T-helper 1 cell treated with Interleukin-12 subunit alpha and Interleukin-12 subunit beta and Interleukin-4 antibody, amounts not matched to agents 30 ng/mL and 1 ng/mL, for 36 hours (primary cell): ENCODE results near the gene MARS1. TPM values are rescaled to one million over a fixed set of nuclear protein-coding genes. Genes with fewer than 3 reads are reported as not detected.
"Not testable (repeated sequence)": the region's sequence is repeated elsewhere in the genome, so short reads cannot be mapped to it uniquely, and the experiment has no call there.

Source experiments
- intact Hi-C: fragments of 100-400 bp; cut with micrococcal nuclease; formaldehyde crosslinking; loops from one replicate; pipeline ENCODE4 v1.15.1; 2024
- total RNA-seq: library from RNA; stranded (reverse); gene quantifications from 2 replicates; pipeline ENCODE4 v1.2.3, GENCODE V29; 2022

The MARS1 gene
- 224 TPM in 2 replicates for total RNA-seq

GRCh38 chr12:57487597-57488401, at the start of gene MARS1:
MARS1 (plus strand) TSS chr12:57488068; CDS start chr12:57488091, 23 bp downstream.
- intact Hi-C loops: loop anchor here (1.0 to 2.0 kb wide), 6 partner anchors 9 to 206 kb away; partner anchors contain the start of genes DCTN2, DDIT3, GLI1 and R3HDM2

- intact Hi-C loops: no loop called here
Observed at GRCh38 chr12:57438400-57438799, 49.5 kb upstream of the MARS1 start.

DNA sequence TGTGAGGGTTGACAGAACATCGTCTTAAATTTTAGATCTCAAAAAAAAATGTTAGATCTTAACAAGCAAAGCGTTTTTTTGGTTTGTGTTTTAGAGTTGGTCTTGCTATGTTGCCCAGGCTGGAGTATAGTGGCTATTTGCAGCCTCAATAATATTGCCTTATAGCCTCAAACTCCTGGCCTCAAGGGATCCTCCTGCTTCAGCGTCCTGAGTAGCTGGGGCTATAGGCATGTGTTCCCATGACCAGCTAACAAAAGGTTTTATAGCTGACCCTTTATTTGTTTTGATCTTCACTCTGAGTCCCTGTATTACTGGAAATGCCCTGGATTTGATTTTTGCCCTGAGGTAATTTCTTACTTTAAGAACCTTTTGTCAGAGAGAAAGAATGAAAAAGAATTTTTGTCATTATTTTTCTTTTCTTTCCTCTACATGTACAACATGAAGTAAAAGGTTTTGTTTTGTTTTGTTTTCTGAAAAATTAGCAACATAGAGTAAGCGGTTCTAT, 48.1 kb upstream of the MARS1 start:
- intact Hi-C loops: no loop called here

DNA sequence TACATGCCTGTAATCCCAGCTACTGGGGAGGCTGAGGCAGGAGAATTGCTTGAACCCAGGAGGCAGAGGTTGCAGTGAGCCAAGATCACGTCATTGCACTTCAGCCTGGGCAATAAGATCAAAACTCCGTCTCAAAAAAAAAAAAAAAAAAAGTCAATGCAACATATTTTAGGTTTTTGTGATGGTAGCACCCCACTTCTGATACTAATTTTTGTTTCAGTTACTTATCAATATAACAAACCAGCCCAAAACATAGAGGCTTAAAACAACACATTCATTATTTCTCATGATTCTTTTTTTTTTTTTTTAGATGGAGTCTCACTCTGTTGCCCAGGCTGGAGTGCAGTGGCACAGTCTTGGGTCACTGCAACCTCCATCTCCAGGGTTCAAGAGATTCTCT, 46.5 kb upstream of the MARS1 start:
- intact Hi-C loops: not testable (repeated sequence)

- intact Hi-C loops: no loop called here
Observed at GRCh38 chr12:57441846-57442427, 45.9 kb upstream of the MARS1 start.

- intact Hi-C loops: not testable (repeated sequence)
Observed at GRCh38 chr12:57444337-57444736, 43.5 kb upstream of the MARS1 start.

GRCh38 chr12:57444744-57445143, 43.1 kb upstream of the MARS1 start:
- intact Hi-C loops: no loop called here

DNA sequence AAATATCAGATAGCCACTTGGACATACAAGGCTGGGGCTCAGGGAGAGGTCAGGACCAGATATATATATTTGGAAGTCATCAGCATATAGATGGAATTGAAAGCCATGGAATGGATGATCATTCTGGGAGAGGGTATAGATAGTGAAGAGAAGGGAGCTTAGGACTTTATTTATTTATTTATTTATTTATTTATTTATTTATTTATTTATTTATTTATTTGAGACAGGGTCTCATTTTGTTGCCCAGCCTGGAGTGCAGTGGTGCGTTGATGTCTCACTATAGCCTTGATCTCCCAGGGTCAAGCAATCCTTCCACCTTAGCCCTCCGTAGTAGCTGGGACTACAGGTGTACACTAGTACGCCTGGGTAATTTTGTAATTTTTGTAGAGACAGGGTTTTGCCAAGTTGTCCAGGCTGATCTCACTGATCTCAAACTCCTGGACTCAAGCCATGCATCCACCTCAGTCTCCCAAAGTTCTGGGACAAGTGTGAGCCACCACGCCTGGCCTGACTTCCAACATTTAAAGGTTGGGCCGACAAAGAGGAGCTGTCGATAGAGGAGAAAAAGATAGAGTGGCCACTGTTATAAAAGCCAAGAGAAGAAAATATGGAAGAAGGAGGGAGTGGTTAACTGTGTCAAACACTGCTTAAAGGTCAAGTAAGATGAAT, 41.4 kb upstream of the MARS1 start:
- intact Hi-C loops: no loop called here

DNA sequence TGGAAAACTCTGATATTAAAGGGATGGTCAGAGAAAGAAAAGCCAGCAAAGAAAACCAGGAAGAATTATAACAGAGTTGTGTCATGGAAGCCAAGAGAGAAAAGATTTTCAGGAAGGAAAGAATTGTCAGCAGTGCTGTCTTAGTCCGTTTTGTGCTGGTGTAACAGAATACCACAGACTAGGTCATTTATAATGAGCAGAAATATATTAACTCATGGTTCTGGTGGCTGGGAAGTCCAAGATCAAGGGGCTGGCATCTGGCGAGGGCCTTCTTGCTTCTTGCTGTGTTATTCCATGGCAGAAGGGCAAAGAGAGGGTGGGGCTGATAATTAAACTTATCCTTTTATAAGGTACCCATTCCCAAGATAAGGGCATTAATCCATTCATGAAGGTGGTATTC, 39.2 kb upstream of the MARS1 start:
- intact Hi-C loops: no loop called here

DNA sequence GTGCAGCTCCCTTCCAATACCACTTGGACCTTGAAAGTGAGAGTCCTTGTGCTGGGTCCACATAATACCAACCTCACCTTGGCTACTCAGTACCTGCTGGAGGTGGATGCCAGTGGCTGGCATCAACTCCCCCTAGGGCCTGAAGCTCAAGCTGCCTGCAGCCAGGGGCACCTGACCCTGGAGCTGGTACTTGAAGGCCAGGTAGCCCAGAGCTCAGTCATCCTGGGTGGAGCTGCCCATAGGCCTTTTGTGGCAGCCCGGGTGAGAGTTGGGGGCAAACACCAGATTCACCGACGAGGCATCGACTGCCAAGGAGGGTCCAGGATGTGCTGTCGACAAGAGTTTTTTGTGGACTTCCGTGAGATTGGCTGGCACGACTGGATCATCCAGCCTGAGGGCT, 38.5 kb upstream of the MARS1 start:
- intact Hi-C loops: no loop called here

- intact Hi-C loops: no loop called here
Observed at GRCh38 chr12:57450057-57450456, 37.8 kb upstream of the MARS1 start.

DNA sequence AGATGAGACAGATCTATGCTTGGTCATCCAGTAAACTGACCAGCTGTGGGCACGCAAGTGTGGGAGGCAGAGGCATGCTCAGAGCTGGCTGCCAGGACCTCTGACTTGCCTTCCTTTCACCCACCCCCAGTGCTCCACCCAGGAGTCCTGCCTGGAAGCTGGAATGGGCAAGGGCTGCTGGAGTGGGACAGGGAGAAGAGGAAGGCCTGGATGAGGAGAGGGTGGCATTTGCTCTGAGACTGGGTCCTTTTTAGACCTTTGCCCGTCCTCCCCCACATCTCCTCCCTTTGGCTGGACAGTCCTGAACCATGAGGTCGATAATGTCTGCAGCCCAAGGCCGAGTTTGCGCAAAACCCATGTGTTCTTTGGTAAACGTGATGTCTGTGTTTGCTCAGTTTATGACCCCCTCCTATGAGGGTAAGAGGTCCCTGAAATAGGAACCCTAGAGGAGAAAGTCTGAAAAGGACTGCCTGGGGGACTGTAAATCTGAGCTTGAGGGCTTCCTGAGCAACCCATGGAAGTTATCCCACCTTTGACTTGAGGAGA, 36.6 kb upstream of the MARS1 start:
- intact Hi-C loops: no loop called here

- intact Hi-C loops: no loop called here
Observed at GRCh38 chr12:57452181-57452936, 35.5 kb upstream of the MARS1 start.

- intact Hi-C loops: loop anchor here (1.0 kb wide), 4 partner anchors 22 to 190 kb away; partner anchors contain the start of gene R3HDM2
Observed at GRCh38 chr12:57452937-57453509, 34.8 kb upstream of the MARS1 start.

GRCh38 chr12:57454213-57454565, 33.7 kb upstream of the MARS1 start:
- intact Hi-C loops: no loop called here

- intact Hi-C loops: loop anchor here (5.0 kb wide), 2 partner anchors 288 to 392 kb away; no protein-coding TSS in a partner anchor
Observed at GRCh38 chr12:57454566-57455373, 33.1 kb upstream of the MARS1 start, which contains the start of gene INHBE. INHBE (plus strand) TSS chr12:57455307; CDS start chr12:57455537, 230 bp downstream.

DNA sequence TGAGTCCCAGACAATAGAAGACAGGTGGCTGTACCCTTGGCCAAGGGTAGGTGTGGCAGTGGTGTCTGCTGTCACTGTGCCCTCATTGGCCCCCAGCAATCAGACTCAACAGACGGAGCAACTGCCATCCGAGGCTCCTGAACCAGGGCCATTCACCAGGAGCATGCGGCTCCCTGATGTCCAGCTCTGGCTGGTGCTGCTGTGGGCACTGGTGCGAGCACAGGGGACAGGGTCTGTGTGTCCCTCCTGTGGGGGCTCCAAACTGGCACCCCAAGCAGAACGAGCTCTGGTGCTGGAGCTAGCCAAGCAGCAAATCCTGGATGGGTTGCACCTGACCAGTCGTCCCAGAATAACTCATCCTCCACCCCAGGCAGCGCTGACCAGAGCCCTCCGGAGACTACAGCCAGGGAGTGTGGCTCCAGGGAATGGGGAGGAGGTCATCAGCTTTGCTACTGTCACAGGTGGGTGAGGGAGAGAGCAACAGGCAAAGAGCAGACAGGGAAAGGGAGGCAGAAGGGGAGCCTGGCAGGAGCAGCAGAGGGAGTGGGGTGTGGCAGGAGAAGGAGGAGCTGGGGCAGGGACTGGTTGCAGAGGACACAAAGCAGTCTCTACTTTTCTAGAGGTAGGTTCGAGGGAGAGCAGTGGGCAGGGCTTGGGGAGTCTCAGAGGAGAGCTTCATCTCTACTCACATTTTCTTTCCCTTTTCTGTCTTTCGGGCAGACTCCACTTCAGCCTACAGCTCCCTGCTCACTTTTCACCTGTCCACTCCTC, 32.3 kb upstream of the MARS1 start:
- intact Hi-C loops: loop anchor here (5.0 kb wide), 2 partner anchors 287 to 393 kb away; no protein-coding TSS in a partner anchor

GRCh38 chr12:57456145-57456700, 31.6 kb upstream of the MARS1 start:
- intact Hi-C loops: loop anchor here (5.0 kb wide), 2 partner anchors 286 to 394 kb away; no protein-coding TSS in a partner anchor
